ENCODE results near the gene HOMER1. TPM values are rescaled to one million over a fixed set of nuclear protein-coding genes. Genes with fewer than 3 reads are reported as not detected.

Gene HOMER1
- total RNA-seq, 1 experiment from 2014 or later: 17.2 TPM

- Mint-ChIP-seq H3K27ac (ENCODE audit: low read depth, unreplicated experiment) (peak overlapping the region; percentile 6), H3K36me3 (ENCODE audit: insufficient read depth, unreplicated experiment) (peaks cover 10% of the 10 kb centered on the region), H3K9me3 (ENCODE audit: unreplicated experiment) (no peaks in the 10 kb centered on the region), H3K4me3 (ENCODE audit: unreplicated experiment) (no peak overlapping the region), H3K27me3 (ENCODE audit: insufficient read depth, unreplicated experiment) (no peaks in the 10 kb centered on the region), H3K4me1 (ENCODE audit: insufficient read depth, unreplicated experiment) (no peaks in the 10 kb centered on the region)
- intact Hi-C loops (cut with micrococcal nuclease): no loop called here
- DNase-seq (ENCODE audit: unreplicated experiment): no peak
- TF ChIP-seq, protein P1, sequence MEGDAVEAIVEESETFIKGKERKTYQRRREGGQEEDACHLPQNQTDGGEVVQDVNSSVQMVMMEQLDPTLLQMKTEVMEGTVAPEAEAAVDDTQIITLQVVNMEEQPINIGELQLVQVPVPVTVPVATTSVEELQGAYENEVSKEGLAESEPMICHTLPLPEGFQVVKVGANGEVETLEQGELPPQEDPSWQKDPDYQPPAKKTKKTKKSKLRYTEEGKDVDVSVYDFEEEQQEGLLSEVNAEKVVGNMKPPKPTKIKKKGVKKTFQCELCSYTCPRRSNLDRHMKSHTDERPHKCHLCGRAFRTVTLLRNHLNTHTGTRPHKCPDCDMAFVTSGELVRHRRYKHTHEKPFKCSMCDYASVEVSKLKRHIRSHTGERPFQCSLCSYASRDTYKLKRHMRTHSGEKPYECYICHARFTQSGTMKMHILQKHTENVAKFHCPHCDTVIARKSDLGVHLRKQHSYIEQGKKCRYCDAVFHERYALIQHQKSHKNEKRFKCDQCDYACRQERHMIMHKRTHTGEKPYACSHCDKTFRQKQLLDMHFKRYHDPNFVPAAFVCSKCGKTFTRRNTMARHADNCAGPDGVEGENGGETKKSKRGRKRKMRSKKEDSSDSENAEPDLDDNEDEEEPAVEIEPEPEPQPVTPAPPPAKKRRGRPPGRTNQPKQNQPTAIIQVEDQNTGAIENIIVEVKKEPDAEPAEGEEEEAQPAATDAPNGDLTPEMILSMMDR (IDR thresholded peaks at IDR 0.05; ENCODE audit: unreplicated experiment): no peak
- ChIA-PET POLR2A (interaction anchor here (0.7 kb wide), 1 partner anchor 52 kb away, joined by 3 read pairs; no protein-coding TSS in a partner anchor), CTCF (no interaction called here)
- no TSS peak for BruUV-seq (replicated peaks)
Observed at GRCh38 chr5:79413112-79413511, 100.8 kb downstream of the HOMER1 start.

- CTCF ChIA-PET: interaction anchor here (1.2 kb wide), 1 partner anchor 13 kb away, joined by 5 read pairs; no protein-coding TSS in a partner anchor
- BruUV-seq (replicated peaks): no TSS peak
- peaks cover 14% of the 10 kb centered on the region for H3K9me3 Mint-ChIP-seq (ENCODE audit: unreplicated experiment)
- H3K4me3 Mint-ChIP-seq (ENCODE audit: unreplicated experiment): no peak overlapping the region
- intact Hi-C loops (cut with micrococcal nuclease): no loop called here
- H3K27ac Mint-ChIP-seq (ENCODE audit: low read depth, unreplicated experiment): no peak overlapping the region
- peak; percentile 13 for DNase-seq (ENCODE audit: unreplicated experiment)
- peaks cover 10% of the 10 kb centered on the region for H3K36me3 Mint-ChIP-seq (ENCODE audit: insufficient read depth, unreplicated experiment)
- TF ChIP-seq, protein P1 (IDR thresholded peaks at IDR 0.05; ENCODE audit: unreplicated experiment): no peak
- no peaks in the 10 kb centered on the region for H3K4me1 Mint-ChIP-seq (ENCODE audit: insufficient read depth, unreplicated experiment)
- no peaks in the 10 kb centered on the region for H3K27me3 Mint-ChIP-seq (ENCODE audit: insufficient read depth, unreplicated experiment)
- POLR2A ChIA-PET: interaction anchor here (0.7 kb wide), 1 partner anchor 92 kb away, joined by 5 read pairs; no protein-coding TSS in a partner anchor
Observed at GRCh38 chr5:79408028-79408427, 105.9 kb downstream of the HOMER1 start.

GRCh38 chr5:79407591-79407990 lies 106.3 kb downstream of the HOMER1 start:
- TF ChIP-seq, protein P1 (IDR thresholded peaks at IDR 0.05; ENCODE audit: unreplicated experiment): no peak
- H3K36me3 Mint-ChIP-seq (ENCODE audit: insufficient read depth, unreplicated experiment): peaks cover 10% of the 10 kb centered on the region
- intact Hi-C loops (cut with micrococcal nuclease): no loop called here
- ChIA-PET POLR2A (interaction anchor here (0.7 kb wide), 1 partner anchor 93 kb away, joined by 5 read pairs; no protein-coding TSS in a partner anchor), CTCF (interaction anchor here (1.2 kb wide), 1 partner anchor 13 kb away, joined by 5 read pairs; no protein-coding TSS in a partner anchor)
- H3K9me3 Mint-ChIP-seq (ENCODE audit: unreplicated experiment): peaks cover 14% of the 10 kb centered on the region
- H3K4me3 Mint-ChIP-seq (ENCODE audit: unreplicated experiment): no peak overlapping the region
- H3K4me1 Mint-ChIP-seq (ENCODE audit: insufficient read depth, unreplicated experiment): no peaks in the 10 kb centered on the region
- no peak for DNase-seq (ENCODE audit: unreplicated experiment)
- no peaks in the 10 kb centered on the region for H3K27me3 Mint-ChIP-seq (ENCODE audit: insufficient read depth, unreplicated experiment)
- no TSS peak for BruUV-seq (replicated peaks)
- H3K27ac Mint-ChIP-seq (ENCODE audit: low read depth, unreplicated experiment): no peak overlapping the region

DNA sequence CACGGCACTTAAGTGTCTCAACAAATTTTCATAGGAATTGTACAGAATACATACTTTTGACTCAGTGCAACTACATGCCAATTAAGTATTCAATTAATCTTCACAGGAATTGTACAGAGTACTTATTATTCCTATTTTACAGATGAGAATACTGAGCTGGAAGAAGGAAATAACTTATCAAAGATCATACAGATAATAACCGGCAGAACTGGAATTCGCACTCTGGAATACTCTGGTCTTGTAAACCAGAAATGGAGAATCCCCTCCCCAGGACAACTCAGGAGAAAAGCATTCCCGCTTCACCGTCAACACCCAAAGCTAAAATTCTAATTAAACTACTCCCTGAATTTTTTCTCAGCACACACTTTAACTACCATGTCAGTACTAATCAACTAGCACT lies 112.7 kb downstream of the HOMER1 start:
- no peak for DNase-seq (ENCODE audit: unreplicated experiment)
- intact Hi-C loops (cut with micrococcal nuclease): no loop called here
- H3K27me3 Mint-ChIP-seq (ENCODE audit: insufficient read depth, unreplicated experiment): no peaks in the 10 kb centered on the region
- TF ChIP-seq, protein P1 (IDR thresholded peaks at IDR 0.05; ENCODE audit: unreplicated experiment): no peak
- H3K4me3 Mint-ChIP-seq (ENCODE audit: unreplicated experiment): no peak overlapping the region
- peaks cover 18% of the 10 kb centered on the region for H3K36me3 Mint-ChIP-seq (ENCODE audit: insufficient read depth, unreplicated experiment)
- POLR2A ChIA-PET: interaction anchor here (0.8 kb wide), 1 partner anchor 112 kb away, joined by 3 read pairs; no protein-coding TSS in a partner anchor
- H3K27ac Mint-ChIP-seq (ENCODE audit: low read depth, unreplicated experiment): no peak overlapping the region
- no peaks in the 10 kb centered on the region for H3K9me3 Mint-ChIP-seq (ENCODE audit: unreplicated experiment)
- CTCF ChIA-PET: interaction anchor here (0.6 kb wide), 1 partner anchor 136 kb away, joined by 3 read pairs; no protein-coding TSS in a partner anchor
- no peaks in the 10 kb centered on the region for H3K4me1 Mint-ChIP-seq (ENCODE audit: insufficient read depth, unreplicated experiment)
- no TSS peak for BruUV-seq (replicated peaks)

Measured in MCF 10A (cell line).